MG63 (cell line): ENCODE measurements around the gene SDK1. TPM values are rescaled to one million over a fixed set of nuclear protein-coding genes. Genes with fewer than 3 reads are reported as not detected.
A peak's percentile ranks its signal among the peaks of the same experiment; 100 is the strongest.

Experiments used
- DNase-seq: peaks from one replicate; pipeline ENCODE4 v3.0.0-alpha.2; 2020
- H3K27me3 ChIP-seq: fragments of 250-450 bp; sonication (Bioruptor Pico); 2 replicates; pipeline ENCODE4 v1.5.1; 2020; ENCODE audit warnings: mild to moderate bottlenecking, moderate library complexity
- H3K36me3 ChIP-seq: fragments of 250-450 bp; sonication (Bioruptor Pico); 2 replicates; pipeline ENCODE4 v1.5.1; 2020; ENCODE audit warnings: mild to moderate bottlenecking, moderate library complexity
- H3K4me3 ChIP-seq: fragments of 250-450 bp; sonication (Bioruptor Pico); 2 replicates; pipeline ENCODE4 v1.5.1; 2020; ENCODE audit warnings: mild to moderate bottlenecking, moderate library complexity
- H3K9me3 ChIP-seq: fragments of 250-450 bp; sonication (Bioruptor Pico); 2 replicates; pipeline ENCODE4 v1.5.1; 2020; ENCODE audit warnings: mild to moderate bottlenecking, moderate library complexity
- total RNA-seq: library from RNA; depleted of rRNA; stranded (reverse); fragments of >200 nt; shearing (Covaris generic); gene quantifications from 2 replicates; pipeline ENCODE4 v1.2.3, GENCODE V29; 2014; ENCODE audit warnings: low replicate concordance

SDK1 gene
- total RNA-seq, 1 experiment from 2014 or later, result 1.1 TPM

- DNase-seq, result no peak
- Histone ChIP-seq H3K36me3 (no peaks in the 10 kb centered on the region), H3K9me3 (no peaks in the 10 kb centered on the region), H3K27me3 (peaks cover 2% of the 10 kb centered on the region; the same call in 1 of the 2 replicates), H3K4me3 (no peak overlapping the region)
Measured at GRCh38 chr7:3370068-3370830, 69.2 kb downstream of the SDK1 start.

- Histone ChIP-seq H3K4me3 (no peak overlapping the region), H3K27me3 (peaks cover 2% of the 10 kb centered on the region; the same call in 1 of the 2 replicates), H3K36me3 (no peaks in the 10 kb centered on the region), H3K9me3 (no peaks in the 10 kb centered on the region)
- no peak for DNase-seq
Measured at GRCh38 chr7:3370921-3371320, 69.9 kb downstream of the SDK1 start.

- Histone ChIP-seq H3K27me3 (peaks cover 2% of the 10 kb centered on the region; the same call in 1 of the 2 replicates), H3K36me3 (no peaks in the 10 kb centered on the region), H3K9me3 (no peaks in the 10 kb centered on the region), H3K4me3 (no peak overlapping the region)
- DNase-seq, result no peak
Measured at GRCh38 chr7:3371601-3372000, 70.5 kb downstream of the SDK1 start.

DNA sequence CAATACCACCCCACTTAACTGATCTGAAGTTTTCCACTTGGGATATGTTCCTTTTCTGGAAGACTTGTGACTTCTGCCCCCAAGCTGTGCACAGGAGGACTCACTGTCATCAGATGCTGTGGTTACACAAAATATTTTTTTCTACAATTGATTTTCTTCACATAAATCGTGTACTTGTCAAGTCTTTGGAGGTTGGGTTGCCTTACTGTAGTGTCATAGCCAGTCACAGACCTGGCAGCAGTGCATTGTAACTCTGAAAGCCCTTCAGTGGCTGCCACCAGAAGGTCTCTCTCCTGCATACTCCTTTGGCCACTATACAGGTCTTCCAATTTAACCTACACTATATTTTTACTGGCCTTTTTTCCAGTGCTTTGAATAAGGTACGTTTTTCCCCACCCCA, 73.2 kb downstream of the SDK1 start:
- Histone ChIP-seq H3K4me3 (no peak overlapping the region), H3K27me3 (peaks cover 2% of the 10 kb centered on the region; the same call in 1 of the 2 replicates), H3K36me3 (no peaks in the 10 kb centered on the region), H3K9me3 (no peaks in the 10 kb centered on the region)
- no peak for DNase-seq

DNA sequence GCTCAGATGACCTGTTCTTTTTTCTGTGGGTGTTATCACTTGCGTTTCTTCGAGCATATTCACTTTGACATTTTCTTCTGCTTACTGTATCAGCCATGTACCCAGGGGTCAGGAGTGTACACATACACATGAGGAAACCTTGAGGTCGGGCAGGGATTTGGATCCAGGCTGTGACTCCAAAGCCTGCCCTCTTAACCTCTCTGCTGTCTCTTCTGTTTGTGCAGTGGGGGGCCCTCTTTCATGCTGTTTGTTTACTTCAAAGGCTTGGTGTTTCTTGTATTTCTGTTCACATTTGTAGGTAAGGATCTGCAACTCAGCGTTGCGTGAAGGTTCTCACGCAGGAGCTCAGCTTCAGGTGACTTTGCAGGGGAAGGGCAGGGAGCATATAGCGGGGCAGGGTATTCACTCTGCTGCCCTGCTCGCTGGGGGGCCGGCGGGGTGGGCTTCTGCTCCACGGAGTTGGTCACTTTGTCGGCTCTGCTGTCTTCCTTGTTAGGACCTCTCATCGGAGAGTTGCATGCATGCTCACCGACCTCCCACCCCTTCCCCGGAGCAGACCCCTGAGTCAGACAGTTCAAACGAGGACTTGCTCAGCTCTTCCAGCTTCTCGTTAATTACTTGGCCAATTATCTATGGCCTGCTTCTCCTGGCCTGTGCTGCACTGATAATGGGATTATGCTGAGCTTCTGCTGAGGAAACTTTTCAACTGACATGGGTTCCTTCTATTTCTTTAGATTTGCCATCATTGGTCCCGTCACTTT, 77.5 kb downstream of the SDK1 start:
- no peaks in the 10 kb centered on the region for H3K9me3 ChIP-seq
- H3K27me3 ChIP-seq, result peaks cover 2% of the 10 kb centered on the region; the same call in 1 of the 2 replicates
- H3K4me3 ChIP-seq, result no peak overlapping the region
- H3K36me3 ChIP-seq, result no peaks in the 10 kb centered on the region
- no peak for DNase-seq

GRCh38 chr7:3380034-3380433, 79.0 kb downstream of the SDK1 start:
- H3K36me3 ChIP-seq, result no peaks in the 10 kb centered on the region
- no peak overlapping the region for H3K4me3 ChIP-seq
- DNase-seq, result no peak
- H3K27me3 ChIP-seq, result peaks cover 2% of the 10 kb centered on the region; the same call in 1 of the 2 replicates
- no peaks in the 10 kb centered on the region for H3K9me3 ChIP-seq

DNA sequence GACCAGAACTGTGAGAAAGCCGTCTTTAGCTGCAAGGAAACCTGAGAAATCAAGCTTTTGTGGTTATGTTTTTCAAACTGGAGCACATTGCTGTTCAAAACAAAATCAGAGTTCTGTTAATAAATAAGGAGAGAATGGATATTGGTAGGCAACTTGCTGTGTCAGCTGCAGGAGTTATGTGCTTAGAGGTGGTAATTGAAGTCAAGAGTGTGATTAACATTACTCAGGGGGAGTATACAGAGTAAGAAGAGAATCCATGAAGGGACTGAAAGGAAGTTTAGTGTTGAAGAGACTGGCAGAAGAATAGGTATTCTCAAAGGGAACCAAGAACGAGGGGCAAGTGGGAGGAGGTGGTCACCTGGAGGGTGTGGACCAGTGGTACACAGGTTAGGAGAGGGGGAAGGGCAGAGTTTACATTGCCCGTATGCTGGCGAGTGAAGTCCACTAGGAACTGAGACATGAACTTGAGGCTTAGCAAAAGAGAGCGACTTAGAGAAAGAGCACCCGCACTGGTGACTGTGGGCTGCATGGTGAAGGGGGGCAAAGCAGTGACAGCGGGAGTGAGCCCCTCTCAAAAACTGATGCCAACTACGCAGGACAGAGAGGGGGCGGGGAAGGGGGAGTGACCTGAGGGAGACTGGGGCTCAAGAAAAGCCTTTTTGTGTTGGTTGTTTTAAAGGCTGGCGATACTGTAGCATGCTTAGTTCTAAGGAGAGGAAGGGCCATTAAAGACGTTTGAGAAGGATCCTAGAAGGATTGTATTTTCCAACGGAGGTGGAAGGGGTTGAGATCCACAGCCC, 80.0 kb downstream of the SDK1 start:
- DNase-seq, result no peak
- peaks cover 5% of the 10 kb centered on the region for H3K27me3 ChIP-seq
- no peak overlapping the region for H3K4me3 ChIP-seq
- H3K9me3 ChIP-seq, result no peaks in the 10 kb centered on the region
- H3K36me3 ChIP-seq, result no peaks in the 10 kb centered on the region

GRCh38 chr7:3386423-3387190, 85.6 kb downstream of the SDK1 start:
- H3K9me3 ChIP-seq, result no peaks in the 10 kb centered on the region
- H3K4me3 ChIP-seq, result no peak overlapping the region
- no peak for DNase-seq
- peaks cover 4% of the 10 kb centered on the region; the same call in 1 of the 2 replicates for H3K27me3 ChIP-seq
- no peaks in the 10 kb centered on the region for H3K36me3 ChIP-seq

GRCh38 chr7:3393862-3394261, 92.8 kb downstream of the SDK1 start:
- DNase-seq, result no peak
- peaks cover 2% of the 10 kb centered on the region for H3K9me3 ChIP-seq
- no peaks in the 10 kb centered on the region for H3K36me3 ChIP-seq
- no peaks in the 10 kb centered on the region; the same call in 1 of the 2 replicates for H3K27me3 ChIP-seq
- H3K4me3 ChIP-seq, result no peak overlapping the region

- Histone ChIP-seq H3K27me3 (no peaks in the 10 kb centered on the region; the same call in 1 of the 2 replicates), H3K9me3 (peaks cover 2% of the 10 kb centered on the region), H3K4me3 (no peak overlapping the region), H3K36me3 (no peaks in the 10 kb centered on the region)
- no peak for DNase-seq
Measured at GRCh38 chr7:3397324-3397723, 96.3 kb downstream of the SDK1 start.

- Histone ChIP-seq H3K4me3 (no peak overlapping the region), H3K9me3 (peaks cover 2% of the 10 kb centered on the region; the same call in 1 of the 2 replicates), H3K27me3 (peaks cover 7% of the 10 kb centered on the region), H3K36me3 (no peaks in the 10 kb centered on the region)
- peak; percentile 10 for DNase-seq
Measured at GRCh38 chr7:3399858-3400257, 98.8 kb downstream of the SDK1 start.

GRCh38 chr7:3404501-3404900, 103.4 kb downstream of the SDK1 start:
- no peaks in the 10 kb centered on the region for H3K36me3 ChIP-seq
- peaks cover 10% of the 10 kb centered on the region for H3K27me3 ChIP-seq
- DNase-seq, result no peak
- H3K9me3 ChIP-seq, result no peaks in the 10 kb centered on the region
- no peak overlapping the region for H3K4me3 ChIP-seq

DNA sequence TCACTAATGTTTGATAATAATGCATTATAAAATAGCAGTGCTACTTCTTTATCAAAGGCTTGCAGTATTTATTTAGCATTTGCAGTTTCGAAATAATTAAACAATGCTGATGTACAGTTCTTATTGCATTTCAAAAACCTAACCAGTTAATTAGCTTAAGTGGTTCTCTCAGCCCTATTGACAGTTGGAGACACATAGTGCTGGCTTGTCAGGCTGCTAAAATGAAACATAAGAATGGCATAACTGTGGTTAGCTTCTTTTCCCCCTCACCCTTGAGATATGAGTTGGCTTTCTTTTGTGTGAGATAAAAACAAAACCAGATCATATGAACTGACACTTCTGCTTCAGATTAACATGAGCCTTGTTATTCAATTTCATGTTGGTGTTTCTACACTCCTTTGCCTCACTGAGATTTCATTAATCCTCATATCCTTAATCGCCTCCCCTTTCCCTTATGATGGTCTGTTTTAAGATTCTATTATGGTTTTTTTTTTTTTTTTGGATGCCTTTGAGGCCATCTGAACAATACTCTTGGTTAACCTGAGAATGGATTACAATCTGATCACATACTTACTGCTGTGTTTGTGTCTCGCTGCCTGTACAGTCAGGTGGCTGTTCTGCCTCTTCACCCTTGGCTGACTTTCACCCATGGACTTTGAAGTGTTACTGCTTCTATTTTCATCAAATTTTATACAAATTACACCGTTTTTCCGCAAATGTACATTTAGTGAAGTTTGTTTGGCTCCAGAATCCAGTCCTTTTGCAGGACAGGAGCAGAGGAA, 108.0 kb downstream of the SDK1 start:
- no peaks in the 10 kb centered on the region for H3K36me3 ChIP-seq
- no peak for DNase-seq
- peaks cover 3% of the 10 kb centered on the region; the same call in 1 of the 2 replicates for H3K27me3 ChIP-seq
- no peak overlapping the region for H3K4me3 ChIP-seq
- H3K9me3 ChIP-seq, result no peaks in the 10 kb centered on the region

DNA sequence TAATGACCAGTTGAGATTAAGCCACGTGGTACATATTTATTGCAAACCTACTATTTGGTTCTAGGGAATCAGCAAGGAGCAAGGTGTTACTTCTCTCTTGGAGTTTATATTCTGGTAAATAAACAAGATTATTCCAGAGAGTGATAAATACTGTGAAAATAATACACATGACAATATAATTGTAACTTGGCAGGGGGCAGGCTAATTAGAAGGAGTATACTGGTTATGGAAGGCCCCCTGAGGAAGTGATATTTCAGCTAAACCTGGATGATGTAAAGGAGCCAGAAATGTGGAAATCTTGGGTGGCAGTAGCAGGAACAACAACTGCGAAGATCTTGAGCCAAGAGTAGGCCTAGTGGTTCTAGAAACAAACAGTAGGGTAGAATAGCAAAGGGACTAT, 111.8 kb downstream of the SDK1 start:
- Histone ChIP-seq H3K4me3 (no peak overlapping the region), H3K9me3 (no peaks in the 10 kb centered on the region), H3K36me3 (no peaks in the 10 kb centered on the region), H3K27me3 (no peaks in the 10 kb centered on the region)
- DNase-seq, result no peak

GRCh38 chr7:3415861-3416312, 114.8 kb downstream of the SDK1 start:
- Histone ChIP-seq H3K27me3 (no peaks in the 10 kb centered on the region), H3K9me3 (no peaks in the 10 kb centered on the region), H3K4me3 (no peak overlapping the region), H3K36me3 (no peaks in the 10 kb centered on the region)
- no peak for DNase-seq
